Activated naive CD8-positive, alpha-beta T cell treated with anti-CD3 and anti-CD28 coated beads for 36 hours (primary cell): ENCODE measurements around the gene LRRC8E. TPM values are rescaled to one million over a fixed set of nuclear protein-coding genes. Genes with fewer than 3 reads are reported as not detected.

Experiments
- DNase-seq: peaks from one replicate; pipeline ENCODE4 v3.0.0; 2021
- H3K27ac Mint-ChIP-seq: one replicate; pipeline ENCODE4 v1.8.0; 2022; ENCODE audit warnings: mild to moderate bottlenecking, moderate library complexity, mixed read lengths
- H3K27me3 Mint-ChIP-seq: one replicate; pipeline ENCODE4 v1.8.0; 2022; ENCODE audit warnings: mild to moderate bottlenecking, mixed read lengths
- H3K36me3 Mint-ChIP-seq: one replicate; pipeline ENCODE4 v1.8.0; 2021; ENCODE audit warnings: mild to moderate bottlenecking, mixed read lengths
- H3K4me1 Mint-ChIP-seq: one replicate; pipeline ENCODE4 v1.8.0; 2021; ENCODE audit warnings: mixed read lengths
- H3K4me3 Mint-ChIP-seq: one replicate; pipeline ENCODE4 v1.8.0; 2022; ENCODE audit warnings: mild to moderate bottlenecking, moderate library complexity, mixed read lengths
- H3K9me3 Mint-ChIP-seq: one replicate; pipeline ENCODE4 v1.8.0; 2022; ENCODE audit warnings: mixed read lengths
- total RNA-seq, 2 experiments: library from RNA; stranded (reverse); gene quantifications; one replicate each; pipeline ENCODE4 v1.2.3, GENCODE V29; 2021

The LRRC8E gene
- total RNA-seq, 2 experiments from 2014 or later: not detected

DNA sequence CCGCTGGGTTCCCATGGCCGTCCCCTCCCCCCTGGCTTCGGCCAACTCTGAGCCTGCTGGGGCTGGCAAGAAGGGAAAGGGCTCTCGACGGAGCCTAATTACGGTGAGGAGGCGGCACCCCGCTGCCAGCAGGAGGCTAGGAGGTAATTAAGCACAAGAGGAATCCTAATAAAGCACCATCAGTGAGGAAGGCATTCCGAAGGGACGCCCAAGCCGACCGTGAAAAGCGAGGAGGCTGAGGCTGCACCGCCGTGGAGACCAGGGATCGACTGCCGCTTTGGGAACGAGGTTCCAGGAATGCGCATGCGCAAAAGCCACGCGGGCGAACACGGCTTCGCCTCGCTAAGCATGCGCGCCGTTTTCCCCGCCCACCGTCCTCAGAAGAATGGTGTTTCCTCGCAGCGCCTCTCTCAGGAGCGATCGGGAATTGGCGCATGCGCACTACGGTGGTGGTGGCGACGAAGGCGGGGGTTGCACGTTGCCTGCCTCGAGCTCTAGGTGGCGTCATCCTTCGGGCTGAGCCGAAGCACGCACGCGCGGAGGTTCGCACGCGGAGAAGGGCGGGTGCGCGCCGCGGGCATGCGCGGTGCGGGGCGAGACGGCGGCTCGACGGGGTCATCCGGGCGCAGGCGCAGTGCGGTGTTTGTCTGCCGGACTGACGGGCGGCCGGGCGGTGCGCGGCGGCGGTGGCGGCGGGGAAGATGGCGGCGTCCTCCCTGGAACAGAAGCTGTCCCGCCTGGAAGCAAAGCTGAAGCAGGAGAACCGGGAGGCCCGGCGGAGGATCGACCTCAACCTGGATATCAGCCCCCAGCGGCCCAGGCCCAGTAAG lies 15.1 kb downstream of the LRRC8E start, which contains the start of gene MAP2K7:
Gene MAP2K7 (plus strand): TSS at position 634 of the 830 bp plus-strand sequence. CDS start 68 bp downstream, at position 702.
- H3K27ac Mint-ChIP-seq: peak within 1 kb of the TSS; percentile 92
- H3K36me3 Mint-ChIP-seq: peaks cover 20% of the 10 kb centered on the region
- peaks cover 31% of the 10 kb centered on the region for H3K4me1 Mint-ChIP-seq

DNA sequence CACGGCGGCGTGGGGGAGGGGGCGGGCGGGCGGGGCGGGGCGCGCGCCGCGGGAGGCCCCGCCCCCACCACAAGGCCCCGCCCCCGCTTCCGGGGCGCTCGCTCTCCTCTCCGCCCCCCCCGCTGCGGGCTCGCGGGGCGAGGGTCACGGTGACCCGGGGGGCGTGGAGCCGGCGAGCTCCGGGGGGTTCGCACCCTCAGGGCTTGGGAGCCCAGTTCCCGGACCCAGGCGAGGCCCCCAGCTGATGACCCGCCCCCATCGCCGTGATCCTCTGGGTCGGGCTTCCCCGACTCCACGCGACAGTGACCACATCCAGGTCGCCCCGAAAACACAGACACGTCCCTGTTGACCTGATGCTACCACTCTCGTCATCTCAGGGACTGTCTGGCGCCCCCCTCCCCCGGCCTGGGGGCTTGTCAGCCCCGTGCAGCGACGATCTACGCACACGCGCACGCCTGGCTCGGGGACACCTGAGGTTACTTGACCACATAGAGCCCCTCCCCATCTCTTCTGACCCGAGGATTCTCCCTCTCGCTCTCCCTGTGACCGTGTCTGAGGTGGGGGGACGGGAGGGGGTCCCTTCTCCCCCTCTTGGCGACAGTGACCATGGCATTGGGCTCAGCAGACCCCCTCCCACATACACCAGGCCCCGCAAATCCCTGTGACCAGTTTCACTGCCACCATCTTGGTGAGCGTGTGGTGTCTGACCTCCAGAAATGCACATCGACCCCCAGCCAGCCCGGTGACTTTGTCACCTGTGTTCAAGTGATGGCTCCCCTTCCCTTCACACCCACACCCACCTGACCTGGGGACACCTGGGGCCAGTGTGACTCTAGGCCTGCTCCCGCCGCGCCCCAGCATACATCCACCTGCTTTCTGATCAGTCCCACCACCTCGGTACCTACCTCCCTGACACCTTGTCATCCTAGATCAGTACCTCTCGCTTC lies 16.0 kb downstream of the LRRC8E start:
- H3K9me3 Mint-ChIP-seq: no peaks in the 10 kb centered on the region
- H3K36me3 Mint-ChIP-seq: peaks cover 20% of the 10 kb centered on the region
- peaks cover 31% of the 10 kb centered on the region for H3K4me1 Mint-ChIP-seq
- H3K4me3 Mint-ChIP-seq: peak overlapping the region; percentile 95
- peaks cover 6% of the 10 kb centered on the region for H3K27me3 Mint-ChIP-seq
- H3K27ac Mint-ChIP-seq: peak overlapping the region; percentile 91
- DNase-seq: peak; percentile 70

More for the DNA sequence above, 15.1 kb downstream of the LRRC8E start, which contains the start of gene MAP2K7:
- DNase-seq: peak; percentile 100
- Mint-ChIP-seq H3K27me3 (peaks cover 6% of the 10 kb centered on the region), H3K9me3 (no peaks in the 10 kb centered on the region), H3K4me3 (peak within 1 kb of the TSS; percentile 95)

DNA sequence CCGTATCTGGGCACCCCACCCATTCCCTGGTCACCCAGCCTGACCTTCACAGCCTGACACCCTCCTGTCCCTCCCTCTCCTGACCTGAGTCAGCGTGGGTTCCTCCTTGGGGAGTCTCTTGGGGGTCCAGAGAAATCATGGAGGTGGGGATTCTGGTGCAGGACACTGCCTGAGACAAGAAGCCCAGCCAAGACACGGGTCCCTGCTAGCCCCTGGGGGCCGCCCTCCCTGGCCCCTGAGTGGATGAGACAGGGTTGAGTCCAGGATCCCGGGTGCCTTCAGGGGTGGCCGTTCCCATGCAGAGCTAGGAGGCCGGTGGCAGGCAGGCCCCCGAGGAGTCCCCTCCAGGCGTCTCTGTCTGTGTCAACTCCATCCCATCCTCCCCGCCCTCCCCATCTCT lies 17.0 kb downstream of the LRRC8E start:
- Mint-ChIP-seq H3K4me1 (peaks cover 31% of the 10 kb centered on the region), H3K4me3 (peak overlapping the region; percentile 95), H3K9me3 (no peaks in the 10 kb centered on the region), H3K27me3 (peaks cover 6% of the 10 kb centered on the region), H3K36me3 (peaks cover 20% of the 10 kb centered on the region), H3K27ac (peak overlapping the region; percentile 91)
- DNase-seq: no peak

DNA sequence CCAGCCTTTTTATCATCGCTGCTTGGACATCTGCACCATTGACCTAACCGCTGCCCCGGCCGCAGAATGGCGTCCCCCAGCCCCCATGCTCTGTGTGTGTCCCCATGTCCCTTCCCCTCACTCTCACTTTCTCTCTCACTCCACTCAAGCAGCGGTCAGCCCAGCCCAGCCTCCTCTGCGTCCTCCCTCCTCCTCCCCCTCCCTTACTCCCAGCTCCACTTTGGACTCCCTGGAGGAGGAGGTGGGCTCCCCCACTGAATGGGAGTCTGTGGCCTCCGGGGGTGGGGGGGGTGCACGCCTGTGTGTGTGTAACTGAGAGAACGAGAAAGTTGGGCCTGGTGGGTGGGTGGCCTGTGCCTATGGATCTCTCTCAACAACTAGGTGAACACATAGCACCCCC lies 17.5 kb downstream of the LRRC8E start:
- Mint-ChIP-seq H3K27me3 (peaks cover 6% of the 10 kb centered on the region), H3K27ac (peak overlapping the region; percentile 68), H3K4me3 (peak overlapping the region; percentile 64), H3K4me1 (peaks cover 31% of the 10 kb centered on the region), H3K9me3 (no peaks in the 10 kb centered on the region), H3K36me3 (peaks cover 23% of the 10 kb centered on the region)
- DNase-seq: no peak

DNA sequence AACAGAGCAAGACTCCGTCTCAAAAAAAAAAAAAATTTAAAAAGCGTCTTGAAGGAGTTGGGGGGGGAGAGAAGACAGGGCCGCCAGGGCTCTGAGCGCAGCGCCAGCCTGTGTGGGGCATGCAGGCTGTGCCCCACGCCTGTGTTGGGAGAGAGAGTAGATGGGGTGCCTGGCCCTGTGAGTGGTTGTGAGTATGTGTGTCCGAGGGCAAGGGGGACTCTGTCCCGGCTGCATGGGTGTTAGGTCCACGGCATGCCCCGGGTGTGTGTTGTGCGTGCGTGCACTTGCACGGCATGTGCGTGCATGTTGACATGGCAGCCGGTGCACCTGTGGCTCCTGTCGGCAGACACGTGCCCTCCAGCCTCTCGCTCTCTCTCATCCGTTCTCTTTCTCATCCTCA lies 18.8 kb downstream of the LRRC8E start:
- DNase-seq: no peak
- no peaks in the 10 kb centered on the region for H3K9me3 Mint-ChIP-seq
- no peak overlapping the region for H3K27ac Mint-ChIP-seq
- H3K36me3 Mint-ChIP-seq: peaks cover 28% of the 10 kb centered on the region
- peaks cover 6% of the 10 kb centered on the region for H3K27me3 Mint-ChIP-seq
- H3K4me3 Mint-ChIP-seq: no peak overlapping the region
- peaks cover 31% of the 10 kb centered on the region for H3K4me1 Mint-ChIP-seq

DNA sequence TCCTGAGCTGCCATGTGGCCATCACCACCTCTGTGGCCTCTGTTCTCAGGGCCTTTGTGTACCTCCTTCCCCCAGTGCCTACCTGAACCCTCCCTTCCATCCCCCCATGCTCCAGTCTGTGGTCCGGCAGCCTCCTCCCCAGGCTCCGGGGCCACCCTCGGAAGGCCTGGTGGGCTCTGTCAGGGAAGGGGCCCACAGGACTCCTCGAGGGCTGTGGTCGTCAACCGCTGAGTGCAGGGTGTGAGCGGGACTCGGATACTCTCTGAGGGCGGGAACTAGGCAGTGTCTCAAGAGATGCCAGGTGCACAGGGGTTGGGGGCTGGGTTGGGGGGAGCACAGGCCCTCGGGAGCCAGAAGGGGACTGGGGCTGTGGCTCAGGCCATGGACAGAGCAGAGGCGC lies 19.2 kb downstream of the LRRC8E start:
- no peak for DNase-seq

DNA sequence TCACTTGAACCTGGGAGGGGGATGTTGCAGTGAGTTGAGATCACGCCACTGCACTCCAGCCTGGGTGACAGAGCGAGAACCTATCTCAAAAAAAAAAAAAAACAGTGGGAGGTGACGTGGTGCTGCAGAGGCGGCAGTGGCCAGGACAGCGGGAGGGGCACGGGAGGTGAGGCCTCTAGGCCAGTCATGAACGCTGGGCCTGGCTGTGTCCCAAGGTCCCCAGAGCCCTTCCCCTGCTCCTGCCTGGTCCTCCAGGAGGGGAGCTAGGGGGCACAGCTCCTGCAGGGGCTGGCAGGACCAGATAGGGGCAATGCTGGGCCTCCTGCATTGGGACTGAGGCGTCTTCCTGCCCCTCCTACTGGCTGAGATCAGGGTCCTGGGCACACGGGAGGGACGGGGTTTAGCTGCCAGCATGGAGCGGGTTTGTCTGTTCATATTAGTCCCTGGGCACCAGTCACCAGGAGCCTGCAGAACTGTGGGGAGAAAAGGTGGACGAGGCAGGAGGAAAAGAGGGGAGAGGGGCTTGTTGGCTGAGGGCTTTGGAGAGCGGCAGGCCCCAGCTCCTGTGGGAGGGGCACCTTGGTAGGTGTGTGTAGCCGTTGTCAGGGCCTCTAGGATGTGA lies 19.9 kb downstream of the LRRC8E start:
- H3K27ac Mint-ChIP-seq: no peak overlapping the region

More for the DNA sequence above, 19.2 kb downstream of the LRRC8E start:
- peaks cover 29% of the 10 kb centered on the region for H3K4me1 Mint-ChIP-seq
- no peak overlapping the region for H3K4me3 Mint-ChIP-seq
- H3K27me3 Mint-ChIP-seq: peaks cover 6% of the 10 kb centered on the region
- H3K27ac Mint-ChIP-seq: no peak overlapping the region
- H3K36me3 Mint-ChIP-seq: peaks cover 29% of the 10 kb centered on the region
- no peaks in the 10 kb centered on the region for H3K9me3 Mint-ChIP-seq

DNA sequence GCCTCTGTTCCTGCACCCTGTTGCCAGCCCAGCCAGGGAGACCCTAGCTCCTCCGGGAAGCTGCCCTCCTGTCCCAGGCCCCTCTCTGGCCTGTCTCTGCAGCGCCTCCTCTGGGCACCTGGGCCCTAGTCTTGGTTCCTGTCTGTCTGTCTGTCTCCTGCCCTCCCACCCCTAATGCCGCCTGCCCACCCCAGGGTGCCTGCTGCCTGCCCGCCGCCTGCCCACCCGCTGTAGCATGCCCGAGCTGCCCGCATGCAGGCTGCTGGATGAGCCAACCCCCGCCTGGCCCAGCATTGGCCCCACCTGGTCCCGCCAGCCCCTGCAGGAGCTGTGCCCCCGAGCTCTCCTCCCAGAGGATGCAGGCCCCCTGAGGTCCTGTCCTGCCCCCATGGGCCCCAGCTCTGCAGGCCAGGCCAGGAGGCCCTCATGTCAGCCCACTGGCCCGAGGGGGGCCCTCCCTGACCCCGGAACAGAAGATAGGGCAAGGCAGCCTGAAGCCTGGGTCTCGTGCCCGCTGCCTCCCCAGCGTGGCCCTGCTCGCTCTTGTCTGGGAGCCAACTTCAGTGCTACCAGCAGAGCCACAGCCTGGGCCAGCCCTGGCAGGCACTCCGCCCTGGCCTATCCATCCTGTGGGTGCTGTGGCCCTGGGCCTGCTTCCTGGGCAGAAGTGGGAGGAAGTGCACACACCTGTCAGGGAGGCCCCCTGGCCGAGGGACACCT lies 20.6 kb downstream of the LRRC8E start:
- Mint-ChIP-seq H3K4me3 (no peak overlapping the region), H3K27ac (no peak overlapping the region), H3K27me3 (no peaks in the 10 kb centered on the region), H3K4me1 (peaks cover 24% of the 10 kb centered on the region), H3K9me3 (no peaks in the 10 kb centered on the region), H3K36me3 (peaks cover 33% of the 10 kb centered on the region)
- DNase-seq: no peak

More for the DNA sequence above, 19.9 kb downstream of the LRRC8E start:
- H3K27me3 Mint-ChIP-seq: peaks cover 5% of the 10 kb centered on the region
- no peak overlapping the region for H3K4me3 Mint-ChIP-seq
- H3K9me3 Mint-ChIP-seq: no peaks in the 10 kb centered on the region
- H3K36me3 Mint-ChIP-seq: peaks cover 35% of the 10 kb centered on the region
- H3K4me1 Mint-ChIP-seq: peaks cover 25% of the 10 kb centered on the region
- no peak for DNase-seq

DNA sequence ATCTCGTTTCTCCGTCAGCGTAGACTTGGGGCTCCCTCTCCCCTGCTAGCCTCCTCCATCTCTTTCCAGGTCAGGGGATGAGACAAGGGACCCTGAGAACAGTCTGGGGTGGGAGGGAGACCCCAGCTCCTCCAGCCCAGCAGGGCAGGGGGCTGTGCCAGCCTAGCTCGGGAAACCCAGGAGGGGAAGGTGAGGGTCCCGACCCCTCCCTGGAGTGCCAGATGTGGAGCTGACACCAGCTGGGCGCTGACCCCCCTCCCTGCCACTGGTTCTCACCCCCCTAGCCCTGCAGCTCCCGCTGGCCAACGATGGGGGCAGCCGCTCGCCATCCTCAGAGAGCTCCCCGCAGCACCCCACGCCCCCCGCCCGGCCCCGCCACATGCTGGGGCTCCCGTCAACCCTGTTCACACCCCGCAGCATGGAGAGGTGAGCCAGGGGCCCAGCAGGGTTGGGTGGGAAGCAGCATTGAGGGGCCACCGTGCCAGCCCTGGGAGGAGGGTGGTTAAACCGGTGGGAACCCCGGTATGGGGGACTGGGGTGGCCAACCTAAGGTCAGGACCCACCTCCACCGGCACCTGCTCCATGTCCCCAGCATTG lies 21.3 kb downstream of the LRRC8E start:
- Mint-ChIP-seq H3K4me3 (no peak overlapping the region), H3K36me3 (peaks cover 30% of the 10 kb centered on the region), H3K27me3 (peaks cover 4% of the 10 kb centered on the region), H3K9me3 (no peaks in the 10 kb centered on the region), H3K27ac (no peak overlapping the region), H3K4me1 (peaks cover 22% of the 10 kb centered on the region)
- no peak for DNase-seq

DNA sequence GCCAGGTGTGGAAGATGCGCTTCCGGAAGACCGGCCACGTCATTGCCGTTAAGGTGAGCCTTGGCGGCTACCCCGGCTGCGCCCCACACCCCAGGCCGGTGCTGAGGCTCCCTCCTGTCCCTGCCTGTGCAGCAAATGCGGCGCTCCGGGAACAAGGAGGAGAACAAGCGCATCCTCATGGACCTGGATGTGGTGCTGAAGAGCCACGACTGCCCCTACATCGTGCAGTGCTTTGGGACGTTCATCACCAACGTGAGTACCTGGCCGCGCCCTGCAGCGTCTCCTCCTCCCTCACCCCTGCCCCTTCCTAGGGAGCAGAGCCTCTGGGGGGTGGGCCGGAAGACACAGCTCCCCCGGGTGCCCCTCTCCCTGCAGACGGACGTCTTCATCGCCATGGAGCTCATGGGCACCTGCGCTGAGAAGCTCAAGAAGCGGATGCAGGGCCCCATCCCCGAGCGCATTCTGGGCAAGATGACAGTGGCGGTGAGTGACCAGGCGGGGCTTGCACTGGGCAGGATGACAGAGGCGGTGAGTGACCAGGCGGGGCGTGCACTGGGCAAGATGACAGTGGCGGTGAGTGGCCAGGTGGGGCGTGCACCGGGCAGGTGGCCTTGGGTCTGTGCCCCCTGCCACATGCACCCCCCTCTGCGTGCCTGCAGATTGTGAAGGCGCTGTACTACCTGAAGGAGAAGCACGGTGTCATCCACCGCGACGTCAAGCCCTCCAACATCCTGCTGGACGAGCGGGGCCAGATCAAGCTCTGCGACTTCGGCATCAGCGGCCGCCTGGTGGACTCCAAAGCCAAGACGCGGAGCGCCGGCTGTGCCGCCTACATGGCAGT lies 22.2 kb downstream of the LRRC8E start:
- peaks cover 16% of the 10 kb centered on the region for H3K4me1 Mint-ChIP-seq
- H3K36me3 Mint-ChIP-seq: peaks cover 24% of the 10 kb centered on the region
- DNase-seq: no peak
- H3K9me3 Mint-ChIP-seq: no peaks in the 10 kb centered on the region
- no peak overlapping the region for H3K4me3 Mint-ChIP-seq
- H3K27ac Mint-ChIP-seq: no peak overlapping the region
- H3K27me3 Mint-ChIP-seq: peaks cover 14% of the 10 kb centered on the region

DNA sequence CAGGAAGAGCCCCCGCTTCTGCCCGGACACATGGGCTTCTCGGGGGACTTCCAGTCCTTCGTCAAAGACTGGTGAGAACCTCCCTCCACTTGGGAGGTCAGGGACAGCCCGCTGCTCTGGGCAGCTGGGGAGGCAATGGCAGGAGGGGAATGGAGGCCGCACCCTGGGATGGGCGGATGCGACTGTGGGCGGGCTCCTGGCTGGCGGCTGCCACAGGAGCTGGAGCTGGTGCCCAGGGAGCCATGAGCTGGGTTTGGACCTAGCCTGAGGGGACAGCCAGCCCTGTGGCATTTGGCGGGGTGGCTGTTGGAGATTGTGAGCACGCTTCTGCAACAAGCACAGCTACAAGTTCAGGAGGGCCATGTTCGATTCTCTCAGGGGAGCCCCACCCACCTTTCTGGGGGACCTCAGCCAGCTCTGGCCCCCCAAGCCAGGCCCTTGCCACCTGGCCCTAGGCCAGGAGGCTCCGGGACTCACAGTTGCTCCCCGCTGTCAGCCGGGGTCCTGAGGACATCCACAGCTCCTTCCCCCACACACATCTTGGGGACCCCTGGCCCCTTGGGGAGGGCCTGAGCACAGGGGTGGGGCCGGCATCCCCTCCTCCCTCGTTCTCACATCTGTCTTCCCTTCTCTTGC lies 23.3 kb downstream of the LRRC8E start:
- Mint-ChIP-seq H3K27ac (no peak overlapping the region), H3K4me3 (no peak overlapping the region), H3K4me1 (peaks cover 11% of the 10 kb centered on the region), H3K9me3 (no peaks in the 10 kb centered on the region), H3K36me3 (peaks cover 15% of the 10 kb centered on the region), H3K27me3 (peaks cover 19% of the 10 kb centered on the region)
- no peak for DNase-seq

DNA sequence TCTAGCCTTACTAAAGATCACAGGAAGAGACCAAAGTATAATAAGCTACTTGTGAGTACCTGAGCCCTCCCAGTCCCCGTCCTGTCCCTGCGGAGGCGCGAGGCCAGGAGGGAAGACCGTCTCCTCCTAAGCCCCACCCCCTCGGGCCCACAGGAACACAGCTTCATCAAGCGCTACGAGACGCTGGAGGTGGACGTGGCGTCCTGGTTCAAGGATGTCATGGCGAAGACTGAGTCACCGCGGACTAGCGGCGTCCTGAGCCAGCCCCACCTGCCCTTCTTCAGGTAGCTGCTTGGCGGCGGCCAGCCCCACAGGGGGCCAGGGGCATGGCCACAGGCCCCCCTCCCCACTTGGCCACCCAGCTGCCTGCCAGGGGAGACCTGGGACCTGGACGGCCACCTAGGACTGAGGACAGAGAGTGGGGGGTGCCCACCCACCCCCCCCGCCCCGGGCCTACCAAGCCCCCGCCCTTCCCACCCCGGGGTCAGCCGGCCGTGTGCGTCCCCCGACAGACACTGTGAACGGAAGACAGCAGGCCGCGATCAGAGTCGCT lies 23.9 kb downstream of the LRRC8E start:
- Mint-ChIP-seq H3K4me1 (peaks cover 12% of the 10 kb centered on the region), H3K9me3 (no peaks in the 10 kb centered on the region), H3K4me3 (no peak overlapping the region), H3K36me3 (peaks cover 15% of the 10 kb centered on the region), H3K27me3 (peaks cover 24% of the 10 kb centered on the region), H3K27ac (no peak overlapping the region)
- DNase-seq: no peak
